Right lobe of liver (tissue), 6 donors: ENCODE measurements around the gene SULT4A1. TPM values are rescaled to one million over a fixed set of nuclear protein-coding genes. Genes with fewer than 3 reads are reported as not detected.
A peak's percentile ranks its signal among the peaks of the same experiment; 100 is the strongest.

Experiments
- ATAC-seq, 4 donors: fragments of 200-7000 bp; cut with Tn5 transposase; one replicate each; pipeline ENCODE4 v1.9.1; 2020; ENCODE audit warnings: mild to moderate bottlenecking in 4 of 4, moderate library complexity in 4 of 4
- DNase-seq, 3 donors: peaks; one replicate each; pipeline ENCODE4 v3.0.0-alpha.2; 2020
- H3K27ac ChIP-seq, 3 donors: fragments of 200-600 bp; one replicate each; pipeline ENCODE4 v1.8.0; 2022
- H3K27me3 ChIP-seq, 2 donors: fragments of 200-600 bp; one replicate each; pipeline ENCODE4 v1.8.0; 2022
- H3K36me3 ChIP-seq, 4 donors: fragments of 200-600 bp; sonication (generic) in 1 of 4; one replicate each; pipeline versions ENCODE4 v1.5.1 to v1.8.0; 2017 to 2022; ENCODE audit warnings: control low read depth in 1 of 4
- H3K4me1 ChIP-seq, 4 donors: fragments of 200-600 bp; sonication (generic) in 1 of 4; one replicate each; pipeline versions ENCODE4 v1.5.1 to v1.8.0; 2017 to 2022; ENCODE audit warnings: control low read depth in 1 of 4
- H3K4me3 ChIP-seq, 3 donors: fragments of 200-600 bp; one replicate each; pipeline ENCODE4 v1.8.0; 2022
- H3K9me3 ChIP-seq, 4 donors: fragments of 200-600 bp; sonication (generic) in 1 of 4; one replicate each; pipeline versions ENCODE4 v1.5.1 to v1.8.0; 2017 to 2022; ENCODE audit warnings: control low read depth in 1 of 4
- CTCF ChIP-seq, 4 donors: fragments of 200-600 bp in 3 of 4; fragments of 450-650 bp in 1 of 4; IDR thresholded peaks; one replicate each; pipeline versions ENCODE4 v1.5.1 to v1.8.0; 2016 to 2022; ENCODE audit warnings: antibody characterized with exemption in 4 of 4, mild to moderate bottlenecking in 2 of 4
- POLR2A ChIP-seq: fragments of 450-650 bp; IDR thresholded peaks from one replicate; pipeline ENCODE4 v1.6.1; 2017; ENCODE audit warnings: antibody characterized with exemption, mild to moderate bottlenecking
- WGBS: methylation state at CpG from one replicate; pipeline ENCODE4 v1.1.6; 2018; ENCODE audit warnings: low coverage, low lambda C conversion rate; ENCODE audit not compliant: insufficient coverage; ENCODE audit errors: missing lambda C conversion rate; 5-methylcytosine and 5-hydroxymethylcytosine counted together
- intact Hi-C, 2 donors: fragments of 100-400 bp; cut with DNase I; formaldehyde crosslinking; loops; one replicate each; pipeline versions ENCODE4 v1.11.2 to v1.14.1; 2022
- total RNA-seq, 6 experiments: library from RNA; depleted of rRNA in 2 of 6; stranded (reverse); fragments of >200 nt in 2 of 6; fragmentation: NEBNext Ultra II Directional in 3 of 6; extraction: Animal tissue kit (Norgen Biotek cat#: 25700) in 3 of 6; gene quantifications; one replicate each; pipeline versions ENCODE4 v1.1.0 to v1.2.4, GENCODE V29; 2016 to 2023
- donor health status: DM: no; HTN: yes; CAD: no.
- donor health status: DM: no; HTN: no; CAD: no.
- donor health status: DM: no; HTN: no; CAD: no.
- donor health status: DM: no; HTN: yes; CAD: no.
- donor health status: DM: no; HTN: yes; CAD: no.

Gene SULT4A1
- total RNA-seq, 6 experiments from 2014 or later: 0.09 to 0.20 (median 0.15) TPM; not detected in 2

- Histone ChIP-seq H3K27me3 (peaks cover 0 to 15% of the 10 kb centered on the region in 2 donors), H3K9me3 (no peaks in the 10 kb centered on the region), H3K36me3 (no peaks in the 10 kb centered on the region), H3K27ac (no peak overlapping the region), H3K4me1 (peaks cover 0 to 7% (median 3%) of the 10 kb centered on the region in 4 donors), H3K4me3 (no peak overlapping the region)
- DNase-seq: peak in 1 of 3 donors; percentile 38
- WGBS: 57% methylated on average over 11 of the region's 15 CpGs
- intact Hi-C loops: no loop called here
- no peak for TF ChIP-seq POLR2A
- no peak for ATAC-seq
Observed at GRCh38 chr22:43892183-43892894, 30.0 kb upstream of the SULT4A1 start.

- Histone ChIP-seq H3K9me3 (no peaks in the 10 kb centered on the region), H3K4me1 (peaks cover 0 to 6% (median 3%) of the 10 kb centered on the region in 4 donors), H3K27ac (no peak within 1 kb of the TSS), H3K36me3 (no peaks in the 10 kb centered on the region), H3K4me3 (no peak within 1 kb of the TSS), H3K27me3 (peaks cover 0 to 15% of the 10 kb centered on the region in 2 donors)
- intact Hi-C loops: no loop called here
- no peak for TF ChIP-seq POLR2A
- no peak for TF ChIP-seq CTCF (IDR thresholded peaks at IDR 0.05)
- 0% methylated on average over 12 of the region's 72 CpGs for WGBS
- DNase-seq: peak in 1 of 3 donors; percentile 48
- ATAC-seq: peak in 2 of 4 donors; percentile 22 to 40
Observed at GRCh38 chr22:43891360-43892182, 29.3 kb upstream of the SULT4A1 start, which contains the start of gene PNPLA5. PNPLA5 (minus strand) TSS chr22:43892013; CDS start chr22:43891880, 133 bp downstream.

- peak in 1 of 4 donors; percentile 57 for ATAC-seq
- Histone ChIP-seq H3K27ac (no peak overlapping the region), H3K27me3 (peaks cover 0 to 15% of the 10 kb centered on the region in 2 donors), H3K36me3 (no peaks in the 10 kb centered on the region), H3K4me3 (no peak overlapping the region), H3K4me1 (peaks cover 0 to 6% (median 3%) of the 10 kb centered on the region in 4 donors), H3K9me3 (no peaks in the 10 kb centered on the region)
- TF ChIP-seq CTCF (IDR thresholded peaks at IDR 0.05) (no peak), POLR2A (no peak)
- no CpG with 5 or more reads among the region's 24 CpGs for WGBS
- peak in 1 of 3 donors; percentile 50 for DNase-seq
- intact Hi-C loops: no loop called here
Observed at GRCh38 chr22:43890901-43891331, 28.6 kb upstream of the SULT4A1 start.

GRCh38 chr22:43889860-43890253 lies 27.5 kb upstream of the SULT4A1 start:
- 20% methylated on average over 2 of the region's 4 CpGs for WGBS
- H3K27ac ChIP-seq: no peak overlapping the region
- DNase-seq (peak in 1 of 3 donors; percentile 19), ATAC-seq (peak in 1 of 4 donors; percentile 23)
- H3K27me3 ChIP-seq: peaks cover 0 to 15% of the 10 kb centered on the region in 2 donors
- intact Hi-C loops: no loop called here
- no peak for TF ChIP-seq POLR2A
- no peak for TF ChIP-seq CTCF (IDR thresholded peaks at IDR 0.05)
- peaks cover 0 to 6% (median 3%) of the 10 kb centered on the region in 4 donors for H3K4me1 ChIP-seq
- H3K36me3 ChIP-seq: no peaks in the 10 kb centered on the region
- no peaks in the 10 kb centered on the region for H3K9me3 ChIP-seq
- H3K4me3 ChIP-seq: no peak overlapping the region
